BLaER1 treated with 17β-estradiol and CSF1 and Interleukin-3, amounts not matched to agents 10 nM and 100 nM (cell line): Measurements from ENCODE around the gene MEFV.

Experiments
- H3K27ac ChIP-seq, 11 experiments: shearing (Covaris generic); formaldehyde crosslinking; 2 replicates each; pipeline ENCODE4 v1.8.1; 2022
- H3K27me3 ChIP-seq, 11 experiments: shearing (Covaris generic); formaldehyde crosslinking; 2 replicates each; pipeline ENCODE4 v1.8.1; 2022
- H3K36me3 ChIP-seq, 11 experiments: shearing (Covaris generic); formaldehyde crosslinking; 2 replicates each; pipeline ENCODE4 v1.8.1; 2022
- H3K4me1 ChIP-seq, 10 experiments: shearing (Covaris generic); formaldehyde crosslinking; 2 replicates each; pipeline ENCODE4 v1.8.1; 2022
- H3K4me2 ChIP-seq, 11 experiments: shearing (Covaris generic); formaldehyde crosslinking; 2 replicates each; pipeline ENCODE4 v1.8.1; 2022
- H3K4me3 ChIP-seq, 10 experiments: shearing (Covaris generic); formaldehyde crosslinking; 2 replicates each; pipeline ENCODE4 v1.8.1; 2022
- H3K9ac ChIP-seq, 11 experiments: shearing (Covaris generic); formaldehyde crosslinking; 2 replicates each; pipeline ENCODE4 v1.8.1; 2022
- H3K9me3 ChIP-seq, 11 experiments: shearing (Covaris generic); formaldehyde crosslinking; replicated peaks in 1 of 11; 2 replicates each; pipeline ENCODE4 v1.8.1; 2022
- H4K20me1 ChIP-seq, 11 experiments: shearing (Covaris generic); formaldehyde crosslinking; 2 replicates each; pipeline ENCODE4 v1.8.1; 2022
- Cebpa-rat ChIP-seq, 11 experiments: shearing (Covaris generic); IDR thresholded peaks; 2 replicates each; pipeline ENCODE4 v1.8.1; 2022

The MEFV gene

GRCh38 chr16:3259836-3260235 lies 3.4 kb upstream of the MEFV start:
- Histone ChIP-seq H3K4me1 (peaks cover 2 to 62% (median 37%) of the 10 kb centered on the region in 10 experiments; a peak in 19 of 20 replicates), H3K9me3 (peaks cover 0 to 7% (median 0%) of the 10 kb centered on the region in 11 experiments; a peak in 6 of 22 replicates), H3K4me3 (no peak overlapping the region), H3K27ac (peak overlapping the region in 5 of 11 experiments; percentile 16 to 58 (median 38); a peak in 5 of 22 replicates), H3K27me3 (no peaks in the 10 kb centered on the region), H4K20me1 (no peaks in the 10 kb centered on the region), H3K9ac (no peak overlapping the region), H3K36me3 (no peaks in the 10 kb centered on the region), H3K4me2 (peak overlapping the region in 4 of 11 experiments; percentile 65 to 82 (median 74); a peak in 7 of 22 replicates)
- TF ChIP-seq Cebpa-rat (IDR thresholded peaks at IDR 0.05) = 0 out of 22 replicates have a peak, but pooled peaks of 1 of the 11 experiments have one; percentile 25

- no peaks in the 10 kb centered on the region for H3K9me3 ChIP-seq
- peaks cover 0 to 45% (median 26%) of the 10 kb centered on the region in 10 experiments; a peak in 16 of 20 replicates for H3K4me1 ChIP-seq
- no peak for TF ChIP-seq Cebpa-rat (IDR thresholded peaks at IDR 0.05)
- H3K27ac ChIP-seq = peak overlapping the region in 4 of 11 experiments; percentile 15 to 57 (median 50); a peak in 6 of 22 replicates
- H3K36me3 ChIP-seq = no peaks in the 10 kb centered on the region
- H4K20me1 ChIP-seq = no peaks in the 10 kb centered on the region
- peak overlapping the region in 1 of 10 experiments; percentile 27; a peak in 2 of 20 replicates for H3K4me3 ChIP-seq
- H3K9ac ChIP-seq = peak overlapping the region in 1 of 11 experiments; percentile 24; a peak in 2 of 22 replicates
- H3K27me3 ChIP-seq = no peaks in the 10 kb centered on the region
- H3K4me2 ChIP-seq = peak overlapping the region in 10 of 11 experiments; percentile 0 to 82 (median 56); a peak in 16 of 22 replicates
Observed at GRCh38 chr16:3256866-3257465, 533 bp upstream of the MEFV start.

DNA sequence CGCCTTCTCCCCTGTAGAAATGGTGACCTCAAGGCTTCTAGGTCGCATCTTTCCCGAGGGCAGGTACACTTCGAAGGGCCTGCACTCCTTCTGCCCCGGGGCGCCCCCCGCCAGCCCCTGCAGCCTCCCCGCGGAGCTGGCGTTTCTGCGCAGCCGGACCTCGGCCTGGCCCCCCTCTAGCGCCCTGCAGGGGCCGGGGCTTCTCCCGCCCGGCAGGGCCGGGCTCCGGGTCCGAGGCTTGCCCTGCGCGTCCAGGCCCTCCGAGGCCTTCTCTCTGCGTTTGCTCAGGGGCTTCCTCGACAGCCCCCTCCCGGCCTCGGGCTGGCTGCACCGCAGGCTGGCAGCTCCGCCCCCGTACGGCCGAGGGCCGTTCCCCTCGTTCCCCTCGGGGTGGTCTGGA lies 2.1 kb downstream of the MEFV start:
- H3K4me2 ChIP-seq = no peak overlapping the region
- no peaks in the 10 kb centered on the region for H3K9me3 ChIP-seq
- H3K9ac ChIP-seq = no peak overlapping the region
- peaks cover 0 to 37% (median 23%) of the 10 kb centered on the region in 10 experiments; a peak in 16 of 20 replicates for H3K4me1 ChIP-seq
- H3K36me3 ChIP-seq = no peaks in the 10 kb centered on the region
- no peak for TF ChIP-seq Cebpa-rat (IDR thresholded peaks at IDR 0.05)
- no peaks in the 10 kb centered on the region for H3K27me3 ChIP-seq
- no peak overlapping the region for H3K27ac ChIP-seq
- H4K20me1 ChIP-seq = no peaks in the 10 kb centered on the region
- H3K4me3 ChIP-seq = no peak overlapping the region

DNA sequence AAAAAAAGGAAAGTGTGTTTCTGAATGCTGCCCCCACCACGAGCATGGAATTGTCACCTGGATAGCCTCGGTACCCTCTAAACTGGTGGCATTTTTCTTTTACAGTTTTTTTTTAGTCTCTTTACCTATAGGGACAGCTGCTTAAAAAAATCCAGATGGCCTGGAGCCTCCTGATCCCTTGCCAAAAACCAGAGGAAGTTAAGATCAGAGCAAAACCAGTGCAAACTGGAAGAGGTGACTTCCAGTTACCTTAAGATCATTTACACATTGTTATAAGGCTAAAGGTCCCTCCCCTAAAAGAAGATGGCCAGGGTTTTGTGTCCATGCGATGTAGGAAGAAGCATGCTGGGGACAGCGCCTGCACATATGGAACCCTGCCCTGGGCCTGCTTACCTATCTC lies 3.5 kb downstream of the MEFV start:
- Histone ChIP-seq H3K36me3 (no peaks in the 10 kb centered on the region), H3K9me3 (no peaks in the 10 kb centered on the region), H3K4me2 (no peak overlapping the region), H3K4me3 (no peak overlapping the region), H3K27ac (no peak overlapping the region), H3K4me1 (peaks cover 0 to 24% (median 14%) of the 10 kb centered on the region in 10 experiments; a peak in 15 of 20 replicates), H3K27me3 (no peaks in the 10 kb centered on the region), H3K9ac (0 out of 22 replicates have a peak overlapping the region, but pooled peaks of 1 of the 11 experiments have one; percentile 29), H4K20me1 (no peaks in the 10 kb centered on the region)
- no peak for TF ChIP-seq Cebpa-rat (IDR thresholded peaks at IDR 0.05)

GRCh38 chr16:3249451-3249850 lies 7.0 kb downstream of the MEFV start:
- H3K9me3 ChIP-seq = peaks cover 0 to 16% (median 8%) of the 10 kb centered on the region in 11 experiments; a peak in 9 of 22 replicates
- H4K20me1 ChIP-seq = no peaks in the 10 kb centered on the region
- H3K27me3 ChIP-seq = no peaks in the 10 kb centered on the region
- no peak for TF ChIP-seq Cebpa-rat (IDR thresholded peaks at IDR 0.05)
- no peak overlapping the region for H3K4me2 ChIP-seq
- no peaks in the 10 kb centered on the region for H3K36me3 ChIP-seq
- peaks cover 0 to 3% (median 0%) of the 10 kb centered on the region in 10 experiments; a peak in 3 of 20 replicates for H3K4me1 ChIP-seq
- H3K9ac ChIP-seq = no peak overlapping the region
- no peak overlapping the region for H3K27ac ChIP-seq
- H3K4me3 ChIP-seq = no peak overlapping the region

GRCh38 chr16:3249020-3249419 lies 7.4 kb downstream of the MEFV start:
- no peaks in the 10 kb centered on the region for H4K20me1 ChIP-seq
- no peak for TF ChIP-seq Cebpa-rat (IDR thresholded peaks at IDR 0.05)

DNA sequence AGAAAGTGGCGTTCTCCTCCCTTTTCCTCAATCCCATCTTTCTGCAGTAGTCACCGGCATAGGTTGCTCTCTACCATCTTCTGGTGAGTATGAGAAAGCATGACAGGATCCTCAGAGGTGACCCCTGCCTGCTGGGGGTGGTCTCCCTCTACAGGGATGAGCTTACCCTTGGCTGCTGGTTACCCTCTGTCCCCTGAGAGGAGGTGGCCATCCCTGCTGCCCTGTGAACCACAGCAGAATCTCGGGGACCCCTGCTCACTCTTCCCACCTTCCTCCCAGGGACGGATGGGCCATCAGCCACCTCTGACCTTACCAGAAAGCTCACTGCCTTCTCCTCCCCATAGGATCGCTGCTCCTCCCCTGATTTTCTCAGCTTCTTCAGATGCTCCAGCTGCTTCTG lies 7.8 kb downstream of the MEFV start:
- Histone ChIP-seq H3K27ac (no peak overlapping the region), H3K9me3 (peaks cover 0 to 21% (median 8%) of the 10 kb centered on the region in 11 experiments; a peak in 9 of 22 replicates), H3K4me3 (no peak overlapping the region), H3K9ac (no peak overlapping the region), H3K36me3 (no peaks in the 10 kb centered on the region), H3K4me2 (no peak overlapping the region), H4K20me1 (no peaks in the 10 kb centered on the region), H3K4me1 (peaks cover 0 to 3% (median 0%) of the 10 kb centered on the region in 10 experiments; a peak in 3 of 20 replicates), H3K27me3 (no peaks in the 10 kb centered on the region)
- TF ChIP-seq Cebpa-rat (IDR thresholded peaks at IDR 0.05) = no peak

More at GRCh38 chr16:3249020-3249419, 7.4 kb downstream of the MEFV start:
- Histone ChIP-seq H3K36me3 (no peaks in the 10 kb centered on the region), H3K9me3 (peaks cover 0 to 20% (median 8%) of the 10 kb centered on the region in 11 experiments; a peak in 9 of 22 replicates), H3K27ac (no peak overlapping the region), H3K4me1 (peaks cover 0 to 3% (median 0%) of the 10 kb centered on the region in 10 experiments; a peak in 3 of 20 replicates), H3K4me2 (no peak overlapping the region), H3K9ac (no peak overlapping the region), H3K4me3 (no peak overlapping the region), H3K27me3 (no peaks in the 10 kb centered on the region)

GRCh38 chr16:3246876-3247275 lies 9.6 kb downstream of the MEFV start:
- Histone ChIP-seq H3K9me3 (peaks cover 0 to 21% (median 8%) of the 10 kb centered on the region in 11 experiments; a peak in 9 of 22 replicates), H3K27ac (no peak overlapping the region), H3K36me3 (no peaks in the 10 kb centered on the region), H3K27me3 (no peaks in the 10 kb centered on the region), H3K9ac (no peak overlapping the region), H3K4me3 (no peak overlapping the region), H3K4me1 (peaks cover 0 to 3% (median 0%) of the 10 kb centered on the region in 10 experiments; a peak in 3 of 20 replicates), H4K20me1 (no peaks in the 10 kb centered on the region), H3K4me2 (no peak overlapping the region)
- no peak for TF ChIP-seq Cebpa-rat (IDR thresholded peaks at IDR 0.05)

DNA sequence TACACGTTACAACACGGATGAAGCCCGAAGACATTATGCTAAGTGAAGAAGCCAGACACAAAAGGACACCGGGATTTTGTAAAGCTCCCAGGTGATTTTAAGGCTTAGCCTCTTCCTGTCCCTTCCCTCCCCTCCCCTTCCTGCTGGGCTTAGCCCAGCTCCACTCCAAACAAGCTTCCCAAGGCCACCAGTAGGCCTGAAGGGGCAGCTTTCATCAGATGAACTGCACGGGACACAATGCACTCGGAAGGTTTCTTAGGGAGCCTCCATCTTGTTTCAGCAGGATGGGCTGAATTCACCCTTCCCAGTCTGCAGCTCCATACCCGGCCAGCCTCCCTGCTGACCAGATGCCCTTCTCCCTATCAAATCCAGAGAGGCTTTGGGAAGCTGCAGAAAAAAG lies 10.4 kb downstream of the MEFV start:
- no peaks in the 10 kb centered on the region for H3K27me3 ChIP-seq
- H3K9ac ChIP-seq = no peak overlapping the region
- H3K4me1 ChIP-seq = peaks cover 0 to 3% (median 0%) of the 10 kb centered on the region in 10 experiments; a peak in 3 of 20 replicates
- no peaks in the 10 kb centered on the region for H3K36me3 ChIP-seq
- H3K27ac ChIP-seq = no peak overlapping the region
- no peaks in the 10 kb centered on the region for H4K20me1 ChIP-seq
- no peak overlapping the region for H3K4me2 ChIP-seq
- peaks cover 0 to 21% (median 8%) of the 10 kb centered on the region in 11 experiments; a peak in 9 of 22 replicates for H3K9me3 ChIP-seq
- H3K4me3 ChIP-seq = no peak overlapping the region
- no peak for TF ChIP-seq Cebpa-rat (IDR thresholded peaks at IDR 0.05)
